K562 (cell line): ENCODE results near the gene GASK1B. TPM values are rescaled to one million over a fixed set of nuclear protein-coding genes. Genes with fewer than 3 reads are reported as not detected.

Experiments
- BCOR ChIP-seq: fragments of 450-650 bp; IDR thresholded peaks from 2 replicates; pipeline ENCODE4 v1.6.1; 2016
- CREM ChIP-seq: IDR thresholded peaks from 2 replicates; pipeline ENCODE4 v1.6.1; 2014; ENCODE audit warnings: antibody characterized with exemption, low read depth
- ELF1 ChIP-seq: fragments of 200-800 bp; sonication (Bioruptor generic); IDR thresholded peaks from 2 replicates; pipeline ENCODE4 v1.6.1; 2016; ENCODE audit warnings: missing genetic modification characterization, missing compliant biosample characterization
- ESRRA ChIP-seq: fragments of 450-650 bp; IDR thresholded peaks from 2 replicates; pipeline ENCODE4 v1.6.1; 2014; ENCODE audit warnings: low read depth, mild to moderate bottlenecking, moderate library complexity, borderline replicate concordance
- FOXP1 ChIP-seq: sonication (generic); formaldehyde crosslinking; IDR thresholded peaks from 2 replicates; pipeline ENCODE4 v1.8.0; 2022; ENCODE audit warnings: mild to moderate bottlenecking, missing genetic modification reagents
- GTF2F1 ChIP-seq: IDR thresholded peaks from 2 replicates; pipeline ENCODE4 v1.6.1; 2011; ENCODE audit warnings: low read depth, low read length, improper control_type of control experiment
- HNRNPK ChIP-seq: fragments of 200-400 bp; formaldehyde crosslinking; IDR thresholded peaks from one replicate; pipeline ENCODE4 v1.6.1; 2018; ENCODE audit warnings: mild to moderate bottlenecking, low read depth, low read length; ENCODE audit not compliant: poor library complexity, severe bottlenecking
- MTF1 ChIP-seq: fragments of 250-450 bp; sonication (Bioruptor Pico); IDR thresholded peaks from 2 replicates; pipeline ENCODE4 v1.9.0; 2021; ENCODE audit warnings: moderate library complexity, mild to moderate bottlenecking, inconsistent platforms, borderline replicate concordance
- POLR2G ChIP-seq: fragments of 200-400 bp; formaldehyde crosslinking; IDR thresholded peaks from 2 replicates; pipeline ENCODE4 v1.6.1; 2017; ENCODE audit warnings: low read depth, mild to moderate bottlenecking, antibody characterized with exemption, low read length, moderate library complexity
- POLR2H ChIP-seq: IDR thresholded peaks from 2 replicates; pipeline ENCODE4 v1.6.1; 2016; ENCODE audit warnings: missing genetic modification characterization, low read depth, mild to moderate bottlenecking, control low read depth, missing compliant biosample characterization, moderate library complexity
- polyA plus RNA-seq, 8 experiments: library from polyadenylated mRNA; depleted of rRNA in 4 of 8; stranded (reverse) in 5 of 8; unstranded in 3 of 8; fragments of >200 nt; fragmentation: Nextera tagmentation in 2 of 8; fragmentation: Illumina TruSeq in 1 of 8; extraction: Ambion mirVana in 2 of 8; extraction: Trizol in 1 of 8; gene quantifications; 2 replicates each; pipeline versions ENCODE4 v1.2.1 to v1.2.3, GENCODE V29; 2011 to 2014; ENCODE audit warnings: inconsistent platforms in 1 of 8, missing spikeins in 1 of 8
- total RNA-seq, 7 experiments: library from RNA; depleted of rRNA in 6 of 7; stranded (reverse); fragments of >200 nt in 6 of 7; fragmentation: Illumina TruSeq in 2 of 7; extraction: Trizol in 2 of 7; gene quantifications; 2 replicates each; pipeline versions ENCODE4 v1.2.1 to v1.2.3, GENCODE V29; 2011 to 2021; ENCODE audit warnings: low replicate concordance in 1 of 7
- TF ChIP-seq, protein P1 (sequence below), 3 experiments: fragments of 200-800 bp in 1 of 3; fragments of 250-450 bp in 1 of 3; fragments of 450-650 bp in 1 of 3; sonication (Bioruptor Pico) in 1 of 3; sonication (Bioruptor generic) in 1 of 3; formaldehyde crosslinking in 1 of 3; IDR thresholded peaks; 2 replicates each; pipeline versions ENCODE4 v1.6.1 to v1.8.0; 2016 to 2022; ENCODE audit warnings: mild to moderate bottlenecking in 2 of 3, missing genetic modification characterization in 2 of 3, missing compliant biosample characterization in 1 of 3, moderate library complexity in 1 of 3
- TF ChIP-seq, protein P2 (sequence below): fragments of 450-650 bp; IDR thresholded peaks from 2 replicates; pipeline ENCODE4 v1.6.1; 2018; ENCODE audit not compliant: partially characterized antibody
- TF ChIP-seq, protein P3 (sequence below), 3 experiments: IDR thresholded peaks in 2 of 3; conservative IDR thresholded peaks in 1 of 3; 2 replicates each; pipeline ENCODE4 v1.5.1; 2011 to 2012; ENCODE audit warnings: low read length in 3 of 3, mild to moderate bottlenecking in 3 of 3, control low read depth in 2 of 3, improper control_type of control experiment in 1 of 3, inconsistent platforms in 1 of 3, low read depth in 1 of 3, mixed read lengths in 1 of 3, moderate library complexity in 1 of 3; ENCODE audit not compliant: insufficient read depth in 2 of 3

GASK1B gene
- total and polyA plus RNA-seq, 9 of the 15 experiments (the other 6 are each of a cell fraction or from before 2014, with no cell fraction given) = 0.13 to 1.2 (median 0.61) TPM

DNA sequence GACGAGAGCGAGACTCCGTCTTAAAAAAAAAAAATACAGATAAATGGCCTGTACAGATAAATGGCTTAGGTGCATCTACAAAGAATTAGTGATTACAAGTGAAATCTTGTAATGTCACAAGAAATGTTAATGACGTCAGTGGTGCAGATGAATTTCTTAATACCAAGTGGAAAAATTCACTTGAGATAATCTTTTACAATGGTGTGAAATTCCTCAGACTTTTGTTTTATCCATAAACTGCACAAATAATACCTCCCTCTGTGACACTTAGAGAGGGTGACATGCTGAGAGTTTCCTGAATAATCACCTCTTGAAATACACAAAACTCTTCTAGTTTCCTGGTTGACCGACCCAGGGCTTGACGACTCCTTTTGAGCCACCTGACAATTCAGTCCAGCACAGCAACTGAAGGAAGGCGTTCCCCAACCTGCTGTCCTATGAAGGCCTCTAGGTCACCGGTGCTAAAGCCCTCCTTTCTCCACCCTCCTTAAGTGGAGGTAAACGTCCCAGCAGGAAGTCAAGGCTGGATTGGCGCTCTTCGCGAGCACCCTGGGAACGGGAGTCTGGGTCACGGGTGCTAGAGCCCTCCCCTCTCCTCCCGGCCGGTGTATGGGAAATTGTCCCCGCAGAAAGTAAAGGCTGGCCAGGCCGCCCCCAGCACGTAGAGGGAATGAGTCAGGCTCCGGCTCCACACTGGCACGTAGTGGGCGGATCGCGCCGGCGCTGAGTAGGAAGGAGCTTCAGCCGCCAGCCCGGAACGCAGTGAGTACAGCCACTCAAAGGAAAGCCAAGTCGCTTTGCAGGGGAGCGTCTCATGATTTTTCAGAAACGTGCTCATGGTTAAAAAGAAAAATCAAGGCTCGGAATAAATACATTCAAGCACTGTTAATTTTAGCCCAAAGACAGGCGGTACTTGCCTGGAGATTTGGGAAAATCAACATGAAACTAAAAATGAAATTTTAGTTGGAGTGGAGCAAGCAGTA is 37.3 kb upstream of the GASK1B start, which contains the start of gene TMEM144 (continued):
- TF ChIP-seq, protein P1, sequence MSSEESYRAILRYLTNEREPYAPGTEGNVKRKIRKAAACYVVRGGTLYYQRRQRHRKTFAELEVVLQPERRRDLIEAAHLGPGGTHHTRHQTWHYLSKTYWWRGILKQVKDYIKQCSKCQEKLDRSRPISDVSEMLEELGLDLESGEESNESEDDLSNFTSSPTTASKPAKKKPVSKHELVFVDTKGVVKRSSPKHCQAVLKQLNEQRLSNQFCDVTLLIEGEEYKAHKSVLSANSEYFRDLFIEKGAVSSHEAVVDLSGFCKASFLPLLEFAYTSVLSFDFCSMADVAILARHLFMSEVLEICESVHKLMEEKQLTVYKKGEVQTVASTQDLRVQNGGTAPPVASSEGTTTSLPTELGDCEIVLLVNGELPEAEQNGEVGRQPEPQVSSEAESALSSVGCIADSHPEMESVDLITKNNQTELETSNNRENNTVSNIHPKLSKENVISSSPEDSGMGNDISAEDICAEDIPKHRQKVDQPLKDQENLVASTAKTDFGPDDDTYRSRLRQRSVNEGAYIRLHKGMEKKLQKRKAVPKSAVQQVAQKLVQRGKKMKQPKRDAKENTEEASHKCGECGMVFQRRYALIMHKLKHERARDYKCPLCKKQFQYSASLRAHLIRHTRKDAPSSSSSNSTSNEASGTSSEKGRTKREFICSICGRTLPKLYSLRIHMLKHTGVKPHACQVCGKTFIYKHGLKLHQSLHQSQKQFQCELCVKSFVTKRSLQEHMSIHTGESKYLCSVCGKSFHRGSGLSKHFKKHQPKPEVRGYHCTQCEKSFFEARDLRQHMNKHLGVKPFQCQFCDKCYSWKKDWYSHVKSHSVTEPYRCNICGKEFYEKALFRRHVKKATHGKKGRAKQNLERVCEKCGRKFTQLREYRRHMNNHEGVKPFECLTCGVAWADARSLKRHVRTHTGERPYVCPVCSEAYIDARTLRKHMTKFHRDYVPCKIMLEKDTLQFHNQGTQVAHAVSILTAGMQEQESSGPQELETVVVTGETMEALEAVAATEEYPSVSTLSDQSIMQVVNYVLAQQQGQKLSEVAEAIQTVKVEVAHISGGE (CRISPR knock-in tag; IDR thresholded peaks at IDR 0.05) = 0 out of 6 replicates have a peak, but pooled peaks of 1 of the 3 experiments have one; percentile 16
- no peak for TF ChIP-seq MTF1 (CRISPR knock-in tag)
- TF ChIP-seq GTF2F1 = 0 out of 2 replicates have a peak, but pooled peaks have one; percentile 67
- TF ChIP-seq FOXP1 (CRISPR knock-in tag) = no peak
- TF ChIP-seq, protein P2, sequence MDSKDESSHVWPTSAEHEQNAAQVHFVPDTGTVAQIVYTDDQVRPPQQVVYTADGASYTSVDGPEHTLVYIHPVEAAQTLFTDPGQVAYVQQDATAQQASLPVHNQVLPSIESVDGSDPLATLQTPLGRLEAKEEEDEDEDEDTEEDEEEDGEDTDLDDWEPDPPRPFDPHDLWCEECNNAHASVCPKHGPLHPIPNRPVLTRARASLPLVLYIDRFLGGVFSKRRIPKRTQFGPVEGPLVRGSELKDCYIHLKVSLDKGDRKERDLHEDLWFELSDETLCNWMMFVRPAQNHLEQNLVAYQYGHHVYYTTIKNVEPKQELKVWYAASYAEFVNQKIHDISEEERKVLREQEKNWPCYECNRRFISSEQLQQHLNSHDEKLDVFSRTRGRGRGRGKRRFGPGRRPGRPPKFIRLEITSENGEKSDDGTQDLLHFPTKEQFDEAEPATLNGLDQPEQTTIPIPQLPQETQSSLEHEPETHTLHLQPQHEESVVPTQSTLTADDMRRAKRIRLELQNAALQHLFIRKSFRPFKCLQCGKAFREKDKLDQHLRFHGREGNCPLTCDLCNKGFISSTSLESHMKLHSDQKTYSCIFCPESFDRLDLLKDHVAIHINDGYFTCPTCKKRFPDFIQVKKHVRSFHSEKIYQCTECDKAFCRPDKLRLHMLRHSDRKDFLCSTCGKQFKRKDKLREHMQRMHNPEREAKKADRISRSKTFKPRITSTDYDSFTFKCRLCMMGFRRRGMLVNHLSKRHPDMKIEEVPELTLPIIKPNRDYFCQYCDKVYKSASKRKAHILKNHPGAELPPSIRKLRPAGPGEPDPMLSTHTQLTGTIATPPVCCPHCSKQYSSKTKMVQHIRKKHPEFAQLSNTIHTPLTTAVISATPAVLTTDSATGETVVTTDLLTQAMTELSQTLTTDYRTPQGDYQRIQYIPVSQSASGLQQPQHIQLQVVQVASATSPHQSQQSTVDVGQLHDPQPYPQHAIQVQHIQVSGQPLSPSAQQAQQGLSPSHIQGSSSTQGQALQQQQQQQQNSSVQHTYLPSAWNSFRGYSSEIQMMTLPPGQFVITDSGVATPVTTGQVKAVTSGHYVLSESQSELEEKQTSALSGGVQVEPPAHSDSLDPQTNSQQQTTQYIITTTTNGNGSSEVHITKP = peak; percentile 71
- TF ChIP-seq POLR2H = peak; percentile 82
- no peak for TF ChIP-seq HNRNPK
- TF ChIP-seq ESRRA = peak; percentile 39; the same call in 1 of the 2 replicates
- TF ChIP-seq, protein P3, sequence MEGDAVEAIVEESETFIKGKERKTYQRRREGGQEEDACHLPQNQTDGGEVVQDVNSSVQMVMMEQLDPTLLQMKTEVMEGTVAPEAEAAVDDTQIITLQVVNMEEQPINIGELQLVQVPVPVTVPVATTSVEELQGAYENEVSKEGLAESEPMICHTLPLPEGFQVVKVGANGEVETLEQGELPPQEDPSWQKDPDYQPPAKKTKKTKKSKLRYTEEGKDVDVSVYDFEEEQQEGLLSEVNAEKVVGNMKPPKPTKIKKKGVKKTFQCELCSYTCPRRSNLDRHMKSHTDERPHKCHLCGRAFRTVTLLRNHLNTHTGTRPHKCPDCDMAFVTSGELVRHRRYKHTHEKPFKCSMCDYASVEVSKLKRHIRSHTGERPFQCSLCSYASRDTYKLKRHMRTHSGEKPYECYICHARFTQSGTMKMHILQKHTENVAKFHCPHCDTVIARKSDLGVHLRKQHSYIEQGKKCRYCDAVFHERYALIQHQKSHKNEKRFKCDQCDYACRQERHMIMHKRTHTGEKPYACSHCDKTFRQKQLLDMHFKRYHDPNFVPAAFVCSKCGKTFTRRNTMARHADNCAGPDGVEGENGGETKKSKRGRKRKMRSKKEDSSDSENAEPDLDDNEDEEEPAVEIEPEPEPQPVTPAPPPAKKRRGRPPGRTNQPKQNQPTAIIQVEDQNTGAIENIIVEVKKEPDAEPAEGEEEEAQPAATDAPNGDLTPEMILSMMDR (IDR thresholded peaks at IDR 0.05 in 2 of 3, conservative IDR thresholded peaks at IDR 0.05 in 1 of 3; ENCODE audit: insufficient read depth in 2 of 3, low read depth in 1 of 3, low read length in 3 of 3) = peak in 2 of 3 experiments; percentile 17 to 36; a peak in 2 of 6 replicates
- TF ChIP-seq ELF1 (tag) = peak; percentile 49; the same call in 1 of the 2 replicates
- TF ChIP-seq POLR2G = peak; percentile 91
- TF ChIP-seq BCOR = 0 out of 2 replicates have a peak, but pooled peaks have one; percentile 26
- peak; percentile 68 for TF ChIP-seq CREM
